ENCODE results near the gene COL11A1. TPM values are rescaled to one million over a fixed set of nuclear protein-coding genes. Genes with fewer than 3 reads are reported as not detected.
"Not testable (repeated sequence)": the region's sequence is repeated elsewhere in the genome, so short reads cannot be mapped to it uniquely, and the experiment has no call there.

The COL11A1 gene
- total RNA-seq, 2 donors from 2014 or later, result 0.52 to 2.6 TPM

- ATAC-seq, result no peak
- TF ChIP-seq POLR2A (IDR thresholded peaks at IDR 0.05) (no peak), CTCF (IDR thresholded peaks at IDR 0.05) (no peak)
- whole genome bisulfite sequencing, 2 donors, result 48 to 60% methylated on average over 2 of the region's 2 CpGs
- no peaks in the 10 kb centered on the region for H3K27me3 ChIP-seq
- H3K4me3 ChIP-seq, result no peak overlapping the region
- intact Hi-C loops (cut with DNase I), result no loop called here
- DNase-seq, result no peak
- H3K9me3 ChIP-seq, result no peaks in the 10 kb centered on the region
- H3K36me3 ChIP-seq (replicated peaks in 1 of 2; ENCODE audit: insufficient read depth in 1 of 2, low read depth in 2 of 2), result no peaks in the 10 kb centered on the region
- H3K4me1 ChIP-seq, result no peaks in the 10 kb centered on the region
- H3K27ac ChIP-seq, result no peak overlapping the region
Measured at GRCh38 chr1:102942324-102942723, 166.0 kb downstream of the COL11A1 start.

- no peaks in the 10 kb centered on the region for H3K27me3 ChIP-seq
- DNase-seq (no peak), ATAC-seq (no peak)
- no peaks in the 10 kb centered on the region for H3K9me3 ChIP-seq
- H3K4me3 ChIP-seq, result no peak overlapping the region
- TF ChIP-seq CTCF (IDR thresholded peaks at IDR 0.05) (no peak), POLR2A (IDR thresholded peaks at IDR 0.05) (no peak)
- H3K27ac ChIP-seq, result no peak overlapping the region
- intact Hi-C loops (cut with DNase I), result no loop called here
- H3K36me3 ChIP-seq (replicated peaks in 1 of 2; ENCODE audit: insufficient read depth in 1 of 2, low read depth in 2 of 2), result no peaks in the 10 kb centered on the region
- no peaks in the 10 kb centered on the region for H3K4me1 ChIP-seq
Measured at GRCh38 chr1:102941366-102941947, 166.9 kb downstream of the COL11A1 start.

GRCh38 chr1:102937401-102937800 is 170.9 kb downstream of the COL11A1 start:
- 49 to 59% methylated on average over 3 of the region's 3 CpGs for WGBS, 2 donors
- intact Hi-C loops (cut with DNase I), result no loop called here
- TF ChIP-seq POLR2A (IDR thresholded peaks at IDR 0.05) (no peak), CTCF (IDR thresholded peaks at IDR 0.05) (no peak)

GRCh38 chr1:102933362-102933761 is 175.0 kb downstream of the COL11A1 start:
- H3K27me3 ChIP-seq; H3K4me3 ChIP-seq; DNase-seq; H3K36me3 ChIP-seq (replicated peaks in 1 of 2; ENCODE audit: insufficient read depth in 1 of 2, low read depth in 2 of 2); H3K4me1 ChIP-seq; H3K9me3 ChIP-seq; intact Hi-C loops (cut with DNase I); H3K27ac ChIP-seq; ATAC-seq: not testable (repeated sequence)
- 75% methylated on average over 8 of the region's 9 CpGs; no CpG with 5 or more reads in 1 of the 2 donors for WGBS, 2 donors

More at GRCh38 chr1:102937401-102937800, 170.9 kb downstream of the COL11A1 start:
- ATAC-seq (no peak), DNase-seq (no peak)
- no peaks in the 10 kb centered on the region for H3K4me1 ChIP-seq
- no peak overlapping the region for H3K27ac ChIP-seq
- H3K4me3 ChIP-seq, result no peak overlapping the region
- H3K9me3 ChIP-seq, result no peaks in the 10 kb centered on the region
- no peaks in the 10 kb centered on the region for H3K27me3 ChIP-seq
- no peaks in the 10 kb centered on the region for H3K36me3 ChIP-seq (replicated peaks in 1 of 2; ENCODE audit: insufficient read depth in 1 of 2, low read depth in 2 of 2)

GRCh38 chr1:102919659-102920058 is 188.7 kb downstream of the COL11A1 start:
- WGBS, 2 donors, result 24 to 25% methylated on average over 1 of the region's 1 CpG
- TF ChIP-seq CTCF (IDR thresholded peaks at IDR 0.05) (no peak), POLR2A (IDR thresholded peaks at IDR 0.05) (no peak)

More at GRCh38 chr1:102919659-102920058, 188.7 kb downstream of the COL11A1 start:
- Histone ChIP-seq H3K36me3 (replicated peaks in 1 of 2; ENCODE audit: insufficient read depth in 1 of 2, low read depth in 2 of 2) (no peaks in the 10 kb centered on the region), H3K4me1 (no peaks in the 10 kb centered on the region), H3K27ac (no peak overlapping the region), H3K4me3 (no peak overlapping the region), H3K27me3 (no peaks in the 10 kb centered on the region), H3K9me3 (no peaks in the 10 kb centered on the region)
- DNase-seq (no peak), ATAC-seq (no peak)
- intact Hi-C loops (cut with DNase I), result no loop called here

Measured in body of pancreas (tissue), 4 donors.